Heart left ventricle (tissue), 16 donors: ENCODE data around the gene WRAP73. TPM values are rescaled to one million over a fixed set of nuclear protein-coding genes. Genes with fewer than 3 reads are reported as not detected.

Experiments used
- ATAC-seq, 4 donors: fragments of 200-7000 bp; cut with Tn5 transposase; one replicate each; pipeline ENCODE4 v1.9.1; 2020 to 2022; ENCODE audit warnings: moderate library complexity in 4 of 4, mild to moderate bottlenecking in 3 of 4, moderate number of reproducible peaks in 1 of 4
- DNase-seq, 5 donors: peaks; one replicate each; pipeline ENCODE4 v3.0.0-alpha.2; 2020
- H3K27ac ChIP-seq, 12 donors: fragments of 200-600 bp; sonication (generic) in 4 of 12; one replicate each; pipeline versions ENCODE4 v1.5.0 to v1.8.0; 2016 to 2022; ENCODE audit warnings: mild to moderate bottlenecking in 2 of 12
- H3K27me3 ChIP-seq, 9 donors: fragments of 200-600 bp; sonication (generic) in 2 of 9; one replicate each; pipeline versions ENCODE4 v1.5.1 to v1.8.0; 2016 to 2022; ENCODE audit warnings: mild to moderate bottlenecking in 3 of 9
- H3K36me3 ChIP-seq, 9 donors: fragments of 200-600 bp; sonication (generic) in 2 of 9; one replicate each; pipeline versions ENCODE4 v1.5.0 to v1.8.0; 2018 to 2022; ENCODE audit warnings: mild to moderate bottlenecking in 2 of 9
- H3K4me1 ChIP-seq, 12 donors: fragments of 200-600 bp; sonication (generic) in 4 of 12; one replicate each; pipeline versions ENCODE4 v1.5.0 to v1.8.0; 2016 to 2022; ENCODE audit warnings: mild to moderate bottlenecking in 3 of 12
- H3K4me3 ChIP-seq, 12 donors: fragments of 200-600 bp; sonication (generic) in 4 of 12; one replicate each; pipeline versions ENCODE4 v1.5.0 to v1.8.0; 2017 to 2022; ENCODE audit warnings: mild to moderate bottlenecking in 9 of 12, moderate library complexity in 4 of 12
- H3K9me3 ChIP-seq, 12 donors: fragments of 200-600 bp; sonication (generic) in 4 of 12; one replicate each; pipeline versions ENCODE4 v1.5.0 to v1.8.0; 2016 to 2022; ENCODE audit warnings: mild to moderate bottlenecking in 1 of 12
- CTCF ChIP-seq, 12 donors: fragments of 200-600 bp; sonication (generic) in 4 of 12; IDR thresholded peaks; one replicate each; pipeline versions ENCODE4 v1.5.0 to v1.8.0; 2018 to 2022; ENCODE audit warnings: antibody characterized with exemption in 12 of 12, mild to moderate bottlenecking in 5 of 12
- POLR2A ChIP-seq, 2 donors: fragments of 450-650 bp; IDR thresholded peaks; one replicate each; pipeline ENCODE4 v1.6.1; 2017; ENCODE audit warnings: antibody characterized with exemption in 2 of 2, mild to moderate bottlenecking in 2 of 2, moderate library complexity in 2 of 2
- WGBS, 4 donors: extraction: QIAGEN DNeasy Blood & Tissue Kit in 2 of 4; methylation state at CpG; one replicate each; pipeline versions ENCODE4 v1.1.5 to v1.1.7; 2013 to 2018; 5-methylcytosine and 5-hydroxymethylcytosine counted together
- intact Hi-C, 10 donors: fragments of 100-400 bp; cut with DNase I; formaldehyde crosslinking; loops; one replicate each; pipeline versions ENCODE4 v1.11.1 to v1.14.2; 2022
- polyA plus RNA-seq, 2 donors: library from polyadenylated mRNA; stranded (reverse); fragments of 200-250 nt; gene quantifications; one replicate each; pipeline ENCODE4 v1.2.3, GENCODE V29; 2013
- total RNA-seq, 9 donors: library from RNA; depleted of rRNA in 2 of 9; stranded (reverse); fragments of >200 nt in 2 of 9; fragmentation: NEBNext Ultra II Directional in 3 of 9; extraction: Animal tissue kit (Norgen Biotek cat#: 25700) in 3 of 9; gene quantifications; one replicate each; pipeline versions ENCODE4 v1.1.0 to v1.2.4, GENCODE V29; 2016 to 2023
- donor health status: ischemic (EF 13 %, LVEDD 7.1; RV severe dilation, severe dysfunction).
- donor health status: healthy with polysubstance abuse.
- donor health status: DM: no; HTN: yes; CAD: no.
- donor health status: DM: no; HTN: no; CAD: no.
- donor health status: ischemic (EF 25% LVEDD 6.9; RV normal size, moderate dysfunction).
- donor health status: ischemic (EF 25% LVEDD 5.7; RV mildly dilated, moderate dysfunction).
- donor health status: healthy.
- donor health status: DM: yes; HTN: yes; CAD: no.
- donor health status: ischemic (EF 35%, LVEDD 5.7; RV mildly dilated, moderate dysfunction).
- donor health status: nonischemic (EF 11% LVEDD 7.7; RV severe dilation, severe dysfunction).
- donor health status: DM: yes; HTN: yes; CAD: no.
- donor health status: PGD.
- donor health status: ischemic (EF 29% LVEDD 5.4; RV normal size, mild dysfunction).
- donor health status: nonischemic (EF 23%, LVEDD 6.1; RV moderate dilation, normal function).

The WRAP73 gene
- total and polyA plus RNA-seq, 11 donors, result 8.5 to 21.6 (median 11.3) TPM

- TF ChIP-seq POLR2A (IDR thresholded peaks at IDR 0.05) (no peak), CTCF (IDR thresholded peaks at IDR 0.05) (no peak)
- whole genome bisulfite sequencing, 4 donors, result 88 to 92% (median 91%) methylated on average over 10 to 36 of the region's 36 CpGs
- ATAC-seq (no peak), DNase-seq (no peak)
- Histone ChIP-seq H3K9me3 (no peaks in the 10 kb centered on the region), H3K36me3 (peaks cover 0 to 82% (median 57%) of the 10 kb centered on the region in 9 donors), H3K4me3 (no peak overlapping the region), H3K27ac (no peak overlapping the region), H3K4me1 (no peaks in the 10 kb centered on the region), H3K27me3 (no peaks in the 10 kb centered on the region)
- intact Hi-C loops, result loop anchor here in 1 of 10 donors (10.0 kb wide), 1 partner anchor 85 kb away; no protein-coding TSS in a partner anchor
Measured at GRCh38 chr1:3640121-3640837, 9.6 kb downstream of the WRAP73 start.

- WGBS, 4 donors, result 89 to 94% (median 92%) methylated on average over 15 to 23 of the region's 23 CpGs
- intact Hi-C loops, result no loop called here
- ATAC-seq, result no peak
- Histone ChIP-seq H3K9me3 (no peaks in the 10 kb centered on the region), H3K27me3 (no peaks in the 10 kb centered on the region), H3K36me3 (peaks cover 0 to 83% (median 58%) of the 10 kb centered on the region in 9 donors), H3K27ac (no peak overlapping the region), H3K4me1 (no peaks in the 10 kb centered on the region), H3K4me3 (no peak overlapping the region)
- TF ChIP-seq POLR2A (IDR thresholded peaks at IDR 0.05) (no peak), CTCF (IDR thresholded peaks at IDR 0.05) (no peak)
- no peak for DNase-seq
Measured at GRCh38 chr1:3639397-3639911, 10.4 kb downstream of the WRAP73 start.

GRCh38 chr1:3638676-3639075 is 11.2 kb downstream of the WRAP73 start:
- H3K27me3 ChIP-seq, result no peaks in the 10 kb centered on the region
- H3K36me3 ChIP-seq, result peaks cover 0 to 91% (median 63%) of the 10 kb centered on the region in 9 donors
- ATAC-seq, result no peak
- intact Hi-C loops, result no loop called here
- H3K4me1 ChIP-seq, result no peaks in the 10 kb centered on the region
- no peak overlapping the region for H3K4me3 ChIP-seq
- H3K27ac ChIP-seq, result no peak overlapping the region
- H3K9me3 ChIP-seq, result no peaks in the 10 kb centered on the region
- 84 to 94% (median 91%) methylated on average over 15 of the region's 15 CpGs for WGBS, 4 donors
- TF ChIP-seq POLR2A (IDR thresholded peaks at IDR 0.05), result no peak
- TF ChIP-seq CTCF (IDR thresholded peaks at IDR 0.05), result no peak
- DNase-seq, result no peak

GRCh38 chr1:3638027-3638426 is 11.9 kb downstream of the WRAP73 start:
- no peaks in the 10 kb centered on the region for H3K9me3 ChIP-seq
- H3K36me3 ChIP-seq, result peaks cover 0 to 94% (median 67%) of the 10 kb centered on the region in 9 donors
- intact Hi-C loops, result no loop called here
- no peak for TF ChIP-seq CTCF (IDR thresholded peaks at IDR 0.05)
- TF ChIP-seq POLR2A (IDR thresholded peaks at IDR 0.05), result no peak
- no peak overlapping the region for H3K27ac ChIP-seq
- H3K27me3 ChIP-seq, result no peaks in the 10 kb centered on the region
- WGBS, 4 donors, result 86 to 93% (median 89%) methylated on average over 12 of the region's 12 CpGs
- DNase-seq (no peak), ATAC-seq (no peak)
- no peak overlapping the region for H3K4me3 ChIP-seq
- H3K4me1 ChIP-seq, result no peaks in the 10 kb centered on the region
